IMR-90 (cell line): ENCODE results near the gene ATP5MK. TPM values are rescaled to one million over a fixed set of nuclear protein-coding genes. Genes with fewer than 3 reads are reported as not detected.
"Not testable (repeated sequence)": the region's sequence is repeated elsewhere in the genome, so short reads cannot be mapped to it uniquely, and the experiment has no call there.

Experiments used
- ATAC-seq: fragments of 200-7000 bp; cut with Tn5 transposase; 2 replicates; pipeline ENCODE4 v1.9.1; 2020; ENCODE audit warnings: low read depth, mild to moderate bottlenecking, moderate library complexity
- BruUV-seq: library from RNA; stranded (reverse); fragments of 400-500 nt; replicated peaks from 2 replicates; lab custom pipeline; 2021; lab: Mats Ljungman, UMichigan
- CTCF ChIA-PET: fragments of 300-600 bp; formaldehyde crosslinking; extraction: SDS; loops from one replicate; lab custom pipeline; 2021; ENCODE audit warnings: antibody characterized with exemption; lab: Yijun Ruan, JAX
- POLR2A ChIA-PET: fragments of 300-600 bp; sonication (Branson Sonifier 250); formaldehyde crosslinking; loops from one replicate; lab custom pipeline; 2022; ENCODE audit warnings: antibody characterized with exemption; ENCODE audit not compliant: unreplicated experiment; lab: Charles Lee
- DNase-seq: peaks from one replicate; pipeline ENCODE4 v3.0.0; 2013
- H2AFZ ChIP-seq: replicated peaks from 2 replicates; pipeline ENCODE3; 2013; ENCODE audit warnings: low read length, mild to moderate bottlenecking; ENCODE audit not compliant: poor library complexity
- H2AK5ac ChIP-seq: 2 replicates; pipeline ENCODE4 v1.6.1; 2013; ENCODE audit warnings: low read depth, low read length, inconsistent platforms
- H2AK9ac ChIP-seq: replicated peaks from 2 replicates; pipeline ENCODE3; 2013; ENCODE audit warnings: mild to moderate bottlenecking, low read depth, low read length, moderate library complexity; ENCODE audit not compliant: poor library complexity
- H2BK120ac ChIP-seq: 2 replicates; pipeline ENCODE4 v1.6.1; 2013; ENCODE audit warnings: low read depth, low read length, inconsistent platforms
- H2BK15ac ChIP-seq: 3 replicates; pipeline ENCODE4 v1.6.1; 2013; ENCODE audit warnings: low read depth, low read length, inconsistent platforms
- H2BK20ac ChIP-seq: 2 replicates; pipeline ENCODE4 v1.6.1; 2013; ENCODE audit warnings: low read depth, mild to moderate bottlenecking, inconsistent platforms, low read length, moderate library complexity
- H2BK5ac ChIP-seq: 2 replicates; pipeline ENCODE4 v1.6.1; 2013; ENCODE audit warnings: mild to moderate bottlenecking, low read depth, low read length, inconsistent platforms; ENCODE audit not compliant: poor library complexity, severe bottlenecking
- H3K14ac ChIP-seq: replicated peaks from 2 replicates; pipeline ENCODE4 v1.6.1; 2013; ENCODE audit warnings: low read depth, low read length, inconsistent platforms
- H3K18ac ChIP-seq: 2 replicates; pipeline ENCODE4 v1.6.1; 2013; ENCODE audit warnings: low read depth, low read length, control low read depth
- H3K23ac ChIP-seq: 2 replicates; pipeline ENCODE4 v1.6.1; 2013; ENCODE audit warnings: low read depth, low read length, inconsistent platforms
- H3K27ac ChIP-seq: 2 replicates; pipeline ENCODE4 v1.5.1; 2013; ENCODE audit warnings: mild to moderate bottlenecking, control low read depth, low read length; ENCODE audit not compliant: insufficient read depth
- H3K27me3 ChIP-seq: 2 replicates; pipeline ENCODE4 v1.6.1; 2013; ENCODE audit warnings: low read length; ENCODE audit not compliant: control insufficient read depth, insufficient read depth
- H3K36me3 ChIP-seq: 2 replicates; pipeline ENCODE4 v1.6.1; 2013; ENCODE audit warnings: low read length, mixed read lengths; ENCODE audit not compliant: control insufficient read depth, insufficient read depth
- H3K4ac ChIP-seq: 2 replicates; pipeline ENCODE4 v1.6.1; 2013; ENCODE audit warnings: low read depth, low read length, inconsistent platforms
- H3K4me1 ChIP-seq: 2 replicates; pipeline ENCODE4 v1.6.1; 2013; ENCODE audit warnings: low read length, mixed read lengths; ENCODE audit not compliant: control insufficient read depth, insufficient read depth
- H3K4me2 ChIP-seq: 2 replicates; pipeline ENCODE4 v1.6.1; 2013; ENCODE audit warnings: low read depth, mild to moderate bottlenecking, control low read depth, low read length, moderate library complexity
- H3K4me3 ChIP-seq: 2 replicates; pipeline ENCODE4 v1.5.1; 2013; ENCODE audit warnings: low read depth, mild to moderate bottlenecking, control low read depth, low read length, moderate library complexity; ENCODE audit not compliant: insufficient read depth
- H3K56ac ChIP-seq: 2 replicates; pipeline ENCODE4 v1.6.1; 2013; ENCODE audit warnings: low read length, inconsistent platforms; ENCODE audit not compliant: insufficient read depth; ENCODE audit errors: extremely low read depth
- H3K79me1 ChIP-seq, 2 experiments: 2 replicates each; pipeline ENCODE4 v1.6.1; 2013; ENCODE audit warnings: low read length in 2 of 2, inconsistent platforms in 1 of 2, low read depth in 1 of 2
- H3K9ac ChIP-seq: 2 replicates; pipeline ENCODE4 v1.6.1; 2013; ENCODE audit warnings: low read depth, low read length, control low read depth
- H3K9me1 ChIP-seq: 2 replicates; pipeline ENCODE4 v1.6.1; 2013; ENCODE audit warnings: low read length, inconsistent platforms; ENCODE audit not compliant: insufficient read depth
- H3K9me3 ChIP-seq: 2 replicates; pipeline ENCODE4 v1.6.1; 2013; ENCODE audit warnings: low read length; ENCODE audit not compliant: control insufficient read depth, insufficient read depth
- H4K20me1 ChIP-seq: 2 replicates; pipeline ENCODE4 v1.6.1; 2013; ENCODE audit warnings: low read length, inconsistent platforms; ENCODE audit not compliant: insufficient read depth
- H4K5ac ChIP-seq: 2 replicates; pipeline ENCODE4 v1.6.1; 2013; ENCODE audit warnings: mild to moderate bottlenecking, low read depth, low read length, control low read depth
- H4K8ac ChIP-seq, 2 experiments: 2 replicates each; pipeline ENCODE4 v1.6.1; 2013; ENCODE audit warnings: low read depth in 2 of 2, low read length in 2 of 2, control low read depth in 1 of 2, inconsistent platforms in 1 of 2
- H4K91ac ChIP-seq: 2 replicates; pipeline ENCODE4 v1.6.1; 2013; ENCODE audit warnings: low read depth, low read length, inconsistent platforms; ENCODE audit not compliant: insufficient read depth
- CHD1 ChIP-seq: IDR thresholded peaks from 2 replicates; pipeline ENCODE4 v1.6.1; 2012; ENCODE audit warnings: low read depth, low read length, improper control_type of control experiment
- ELK1 ChIP-seq: fragments of 150-350 bp; IDR thresholded peaks from 2 replicates; pipeline ENCODE4 v1.6.1; 2016; ENCODE audit warnings: low read depth, mild to moderate bottlenecking, low read length, moderate library complexity, borderline replicate concordance
- MAFK ChIP-seq: IDR thresholded peaks from 2 replicates; pipeline ENCODE4 v1.6.1; 2012; ENCODE audit warnings: low read depth, low read length, improper control_type of control experiment
- NFE2L2 ChIP-seq: fragments of 150-350 bp; IDR thresholded peaks from 2 replicates; pipeline ENCODE4 v1.6.1; 2016; ENCODE audit warnings: low read depth, mild to moderate bottlenecking, low read length
- RCOR1 ChIP-seq: IDR thresholded peaks from 2 replicates; pipeline ENCODE4 v1.6.1; 2012; ENCODE audit warnings: mild to moderate bottlenecking, low read length, improper control_type of control experiment; ENCODE audit not compliant: insufficient replicate concordance
- USF2 ChIP-seq: fragments of 150-350 bp; IDR thresholded peaks from 2 replicates; pipeline ENCODE4 v1.6.1; 2017; ENCODE audit warnings: mild to moderate bottlenecking, antibody characterized with exemption, low read length, low read depth
- WGBS, 2 experiments: methylation state at CpG; one replicate each; pipeline versions ENCODE4 v1.1.5 to v1.1.7; 2013; ENCODE audit warnings: missing lambda C conversion rate in 2 of 2; ENCODE audit not compliant: insufficient read length in 1 of 2; ENCODE audit errors: extremely low coverage in 2 of 2; 5-methylcytosine and 5-hydroxymethylcytosine counted together
- dilution Hi-C: fragments of 300-500 bp; cut with HindIII; formaldehyde crosslinking; loops from one replicate; pipeline ENCODE4 v1.14.3; 2018; ENCODE audit warnings: low sequenced_read_pairs; ENCODE audit not compliant: unreplicated experiment
- in situ Hi-C: fragments of 300-500 bp; cut with MboI; formaldehyde crosslinking; loops from 3 replicates; pipeline ENCODE4 v1.14.3; 2019; ENCODE audit warnings: low sequenced_read_pairs, inconsistent platforms, mixed read lengths
- intact Hi-C: fragments of 100-400 bp; cut with micrococcal nuclease; formaldehyde crosslinking; loops from 2 replicates; pipeline ENCODE4 v1.10.0; 2022
- polyA plus RNA-seq, 3 experiments: library from polyadenylated mRNA; depleted of rRNA; stranded (reverse); fragments of >200 nt; gene quantifications; 2 replicates each; pipeline ENCODE4 v1.2.3, GENCODE V29; 2012; ENCODE audit warnings: low replicate concordance in 1 of 3
- total RNA-seq: library from RNA; depleted of rRNA; stranded (reverse); fragments of >200 nt; gene quantifications from 2 replicates; pipeline ENCODE4 v1.2.3, GENCODE V29; 2012

The ATP5MK gene
- total and polyA plus RNA-seq, 2 of the 4 experiments (the other 2 are of a cell fraction): 73.4 to 101 TPM

- Histone ChIP-seq H3K4me2 (peak overlapping the region; percentile 43), H3K4me1 (no peaks in the 10 kb centered on the region), H3K56ac (no peak overlapping the region), H4K91ac (peak overlapping the region; percentile 31), H3K27me3 (no peaks in the 10 kb centered on the region), H2AK9ac (no peak overlapping the region), H3K9me1 (no peaks in the 10 kb centered on the region), H4K5ac (peak overlapping the region; percentile 37), H3K4ac (peak overlapping the region; percentile 10), H2BK120ac (no peak overlapping the region), H3K36me3 (no peaks in the 10 kb centered on the region), H3K79me1 (peaks cover 3 to 26% of the 10 kb centered on the region in 2 experiments; a peak in 2 of 4 replicates), H2AK5ac (no peak overlapping the region), H4K20me1 (no peaks in the 10 kb centered on the region), H3K9ac (peak overlapping the region; percentile 11; the same call in 1 of the 2 replicates), H3K18ac (no peak overlapping the region), H2AFZ (peak overlapping the region; percentile 99), H3K23ac (no peak overlapping the region), H2BK20ac (no peak overlapping the region), H3K9me3 (no peaks in the 10 kb centered on the region), H3K27ac (no peak overlapping the region), H3K14ac (0 out of 2 replicates have a peak overlapping the region, but pooled peaks have one; percentile 39), H2BK5ac (peak overlapping the region; percentile 80), H2BK15ac (no peak overlapping the region), H3K4me3 (peak overlapping the region; percentile 88), H4K8ac (peak overlapping the region; percentile 91)
- in situ Hi-C loops (no loop called here), dilution Hi-C loops (no loop called here), intact Hi-C loops (no loop called here)
- WGBS, 2 experiments: no CpG with 5 or more reads among the region's 10 CpGs
- DNase-seq (no peak), ATAC-seq (no peak)
- ChIA-PET POLR2A (interaction anchor here (0.5 kb wide), 1 partner anchor 136 kb away, joined by 3 read pairs; no protein-coding TSS in a partner anchor), CTCF (no interaction called here)
- BruUV-seq: no TSS peak
- no peak for TF ChIP-seq USF2
- TF ChIP-seq CHD1: no peak
- no peak for TF ChIP-seq MAFK
- no peak for TF ChIP-seq ELK1
- no peak for TF ChIP-seq RCOR1
- no peak for TF ChIP-seq NFE2L2
Measured at GRCh38 chr10:103367379-103367781, 28.9 kb downstream of the ATP5MK start.

GRCh38 chr10:103360791-103361190 lies 35.5 kb downstream of the ATP5MK start:
- H2BK120ac ChIP-seq, H4K5ac ChIP-seq, H3K9ac ChIP-seq, H3K9me3 ChIP-seq, H3K27me3 ChIP-seq, BruUV-seq, H4K20me1 ChIP-seq, ATAC-seq, H3K4ac ChIP-seq, H3K18ac ChIP-seq, H3K4me1 ChIP-seq, H2BK15ac ChIP-seq, in situ Hi-C loops, H2AK5ac ChIP-seq, H3K79me1 ChIP-seq, H3K9me1 ChIP-seq, DNase-seq, H4K91ac ChIP-seq, H3K4me2 ChIP-seq, CTCF ChIA-PET, H3K14ac ChIP-seq, dilution Hi-C loops, H2AFZ ChIP-seq, H2BK5ac ChIP-seq, H3K36me3 ChIP-seq, intact Hi-C loops, H2BK20ac ChIP-seq, H3K23ac ChIP-seq, H4K8ac ChIP-seq, H3K4me3 ChIP-seq, H3K27ac ChIP-seq, H2AK9ac ChIP-seq, POLR2A ChIA-PET, H3K56ac ChIP-seq: not testable (repeated sequence)
- 97% methylated on average over 5 of the region's 9 CpGs; no CpG with 5 or more reads in 1 of the 2 experiments for WGBS, 2 experiments
